ENCODE measurements around the gene OTUB1.
"Not testable (repeated sequence)": the region's sequence is repeated elsewhere in the genome, so short reads cannot be mapped to it uniquely, and the experiment has no call there.

Gene OTUB1

DNA sequence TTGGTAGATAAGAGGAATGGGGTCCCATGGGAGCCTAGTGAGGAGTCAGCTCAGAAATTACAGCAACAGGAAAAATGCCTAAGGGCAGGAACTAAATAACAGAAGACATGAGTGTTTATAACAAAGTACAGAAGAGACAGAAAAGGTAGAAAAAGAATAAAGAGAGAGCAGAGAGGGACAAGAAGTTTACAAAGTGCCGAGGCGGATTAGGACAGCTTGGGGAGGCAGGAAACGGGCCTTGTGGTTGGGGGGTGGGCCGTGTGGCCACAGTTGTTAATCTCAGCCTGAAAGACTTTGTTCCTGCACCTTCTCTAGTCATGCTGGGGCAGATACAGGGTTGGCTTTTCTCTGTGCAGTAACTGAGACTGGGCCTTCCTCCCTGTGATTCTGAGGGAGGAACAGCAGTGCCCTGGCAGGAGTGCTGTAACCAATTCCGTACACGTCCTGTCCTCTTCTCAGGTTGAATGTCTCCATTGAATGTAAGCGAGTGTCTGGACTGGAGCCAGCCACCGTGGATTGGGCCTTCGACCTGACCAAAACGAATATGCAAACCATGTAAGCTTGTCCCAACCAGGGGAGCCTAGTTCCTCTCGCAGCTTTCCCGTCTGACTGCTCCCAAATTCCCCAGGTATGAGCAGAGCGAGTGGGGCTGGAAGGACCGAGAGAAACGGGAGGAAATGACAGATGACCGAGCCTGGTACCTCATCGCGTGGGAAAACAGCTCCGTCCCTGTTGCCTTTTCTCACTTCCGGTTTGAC is 34.3 kb upstream of the OTUB1 start:
- TF ChIP-seq, protein P1, sequence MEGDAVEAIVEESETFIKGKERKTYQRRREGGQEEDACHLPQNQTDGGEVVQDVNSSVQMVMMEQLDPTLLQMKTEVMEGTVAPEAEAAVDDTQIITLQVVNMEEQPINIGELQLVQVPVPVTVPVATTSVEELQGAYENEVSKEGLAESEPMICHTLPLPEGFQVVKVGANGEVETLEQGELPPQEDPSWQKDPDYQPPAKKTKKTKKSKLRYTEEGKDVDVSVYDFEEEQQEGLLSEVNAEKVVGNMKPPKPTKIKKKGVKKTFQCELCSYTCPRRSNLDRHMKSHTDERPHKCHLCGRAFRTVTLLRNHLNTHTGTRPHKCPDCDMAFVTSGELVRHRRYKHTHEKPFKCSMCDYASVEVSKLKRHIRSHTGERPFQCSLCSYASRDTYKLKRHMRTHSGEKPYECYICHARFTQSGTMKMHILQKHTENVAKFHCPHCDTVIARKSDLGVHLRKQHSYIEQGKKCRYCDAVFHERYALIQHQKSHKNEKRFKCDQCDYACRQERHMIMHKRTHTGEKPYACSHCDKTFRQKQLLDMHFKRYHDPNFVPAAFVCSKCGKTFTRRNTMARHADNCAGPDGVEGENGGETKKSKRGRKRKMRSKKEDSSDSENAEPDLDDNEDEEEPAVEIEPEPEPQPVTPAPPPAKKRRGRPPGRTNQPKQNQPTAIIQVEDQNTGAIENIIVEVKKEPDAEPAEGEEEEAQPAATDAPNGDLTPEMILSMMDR (IDR thresholded peaks at IDR 0.05), result no peak
- H3K4me2 ChIP-seq (ENCODE audit: low read length), result no peak overlapping the region
- no peak overlapping the region for H2AFZ ChIP-seq
- H3K79me2 ChIP-seq, result no peaks in the 10 kb centered on the region
- H3K27me3 ChIP-seq (ENCODE audit: control insufficient read depth, insufficient read depth, low read length), result no peaks in the 10 kb centered on the region
- H3K4me3 ChIP-seq (ENCODE audit: low read depth, low read length), result no peak overlapping the region
- no peaks in the 10 kb centered on the region for H3K4me1 ChIP-seq
- H3K27ac ChIP-seq, result no peak overlapping the region
- no peak overlapping the region for H3K9ac ChIP-seq
- H3K9me3 ChIP-seq (ENCODE audit: control insufficient read depth, low read length), result no peaks in the 10 kb centered on the region
- no peaks in the 10 kb centered on the region for H3K36me3 ChIP-seq (ENCODE audit: control insufficient read depth, insufficient read depth, low read length)

- Histone ChIP-seq H3K4me1 (no peaks in the 10 kb centered on the region), H3K27ac (no peak overlapping the region), H3K4me2 (ENCODE audit: low read length) (no peak overlapping the region), H2AFZ (no peak overlapping the region), H3K79me2 (no peaks in the 10 kb centered on the region), H3K27me3 (ENCODE audit: control insufficient read depth, insufficient read depth, low read length) (no peaks in the 10 kb centered on the region), H3K9me3 (ENCODE audit: control insufficient read depth, low read length) (no peaks in the 10 kb centered on the region), H3K4me3 (ENCODE audit: low read depth, low read length) (no peak overlapping the region), H3K36me3 (ENCODE audit: control insufficient read depth, insufficient read depth, low read length) (no peaks in the 10 kb centered on the region), H3K9ac (no peak overlapping the region)
- TF ChIP-seq, protein P1 (IDR thresholded peaks at IDR 0.05), result no peak
Observed at GRCh38 chr11:63952570-63952969, 33.7 kb upstream of the OTUB1 start.

GRCh38 chr11:63958008-63958407 is 28.2 kb upstream of the OTUB1 start:
- Histone ChIP-seq H3K9ac (no peak overlapping the region), H3K36me3 (ENCODE audit: control insufficient read depth, insufficient read depth, low read length) (no peaks in the 10 kb centered on the region), H3K27me3 (ENCODE audit: control insufficient read depth, insufficient read depth, low read length) (no peaks in the 10 kb centered on the region), H3K79me2 (no peaks in the 10 kb centered on the region), H2AFZ (no peak overlapping the region), H3K9me3 (ENCODE audit: control insufficient read depth, low read length) (no peaks in the 10 kb centered on the region), H3K4me2 (ENCODE audit: low read length) (no peak overlapping the region), H3K4me1 (no peaks in the 10 kb centered on the region), H3K27ac (no peak overlapping the region), H3K4me3 (ENCODE audit: low read depth, low read length) (no peak overlapping the region)
- TF ChIP-seq, protein P1 (IDR thresholded peaks at IDR 0.05), result no peak

DNA sequence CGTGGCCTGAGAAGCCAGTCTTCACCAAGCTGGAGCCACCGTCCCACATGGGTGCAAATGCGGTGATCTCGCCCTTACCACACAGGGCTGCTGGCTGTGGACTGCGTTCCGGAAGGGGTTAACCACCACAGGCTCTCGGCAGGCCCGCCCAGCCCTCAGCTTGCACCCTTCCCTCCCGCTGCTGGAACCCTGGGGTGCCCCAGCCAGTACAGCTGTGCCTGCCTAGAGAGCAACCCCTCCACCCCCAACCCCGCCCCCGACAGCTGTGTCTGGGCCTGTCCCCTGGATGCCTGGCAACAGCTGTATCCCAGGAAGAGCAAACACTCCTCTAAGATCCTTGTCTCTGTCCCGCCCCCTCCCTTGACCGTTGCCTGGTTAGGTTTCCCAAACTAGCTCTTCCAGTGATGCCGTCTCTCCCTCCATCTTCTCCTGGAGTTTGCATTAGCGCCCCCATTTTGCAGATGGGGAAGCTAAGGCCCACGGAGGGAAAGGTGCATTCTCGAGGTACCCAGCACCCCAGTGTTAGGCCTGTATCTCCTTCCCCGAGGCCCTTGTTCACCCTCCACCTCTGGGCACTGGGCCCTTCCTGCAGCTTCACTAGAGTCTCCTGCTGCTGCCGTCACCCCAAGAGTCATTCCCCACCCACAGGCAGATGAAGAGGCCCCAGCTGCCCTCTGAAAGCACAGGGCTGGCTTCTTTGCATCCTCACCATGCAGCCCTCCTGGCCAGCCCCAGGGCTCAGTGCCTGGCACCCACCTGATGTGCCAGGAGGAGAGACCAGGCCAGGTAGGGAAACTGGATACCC is 24.4 kb upstream of the OTUB1 start:
- H3K4me2 ChIP-seq (ENCODE audit: low read length), result no peak overlapping the region
- TF ChIP-seq, protein P1 (IDR thresholded peaks at IDR 0.05), result no peak
- no peak overlapping the region for H3K27ac ChIP-seq
- H3K79me2 ChIP-seq, result no peaks in the 10 kb centered on the region
- no peak overlapping the region for H2AFZ ChIP-seq
- H3K27me3 ChIP-seq (ENCODE audit: control insufficient read depth, insufficient read depth, low read length), result no peaks in the 10 kb centered on the region
- no peaks in the 10 kb centered on the region for H3K36me3 ChIP-seq (ENCODE audit: control insufficient read depth, insufficient read depth, low read length)
- no peak overlapping the region for H3K9ac ChIP-seq
- H3K4me3 ChIP-seq (ENCODE audit: low read depth, low read length), result no peak overlapping the region
- H3K9me3 ChIP-seq (ENCODE audit: control insufficient read depth, low read length), result no peaks in the 10 kb centered on the region
- H3K4me1 ChIP-seq, result no peaks in the 10 kb centered on the region

DNA sequence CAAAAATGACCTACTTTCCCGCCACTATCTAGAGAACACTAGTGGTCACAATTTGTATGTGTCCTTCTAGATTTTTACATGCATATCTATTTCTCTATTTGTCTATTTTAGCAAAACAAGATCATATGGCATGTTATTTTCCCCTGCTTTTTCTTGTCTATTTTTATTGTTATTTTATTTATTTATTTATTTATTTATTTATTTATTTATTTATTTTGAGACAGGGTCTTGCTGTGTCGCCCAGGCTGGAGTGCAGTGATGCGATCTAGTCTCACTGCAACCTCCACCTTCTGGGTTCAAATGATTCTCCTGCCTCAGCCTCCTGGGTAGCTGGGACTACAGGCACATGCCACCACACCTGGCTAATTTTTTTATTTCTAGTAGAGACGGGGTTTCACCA is 22.3 kb upstream of the OTUB1 start:
- H3K27me3 ChIP-seq (ENCODE audit: control insufficient read depth, insufficient read depth, low read length); H3K4me3 ChIP-seq (ENCODE audit: low read depth, low read length); H3K36me3 ChIP-seq (ENCODE audit: control insufficient read depth, insufficient read depth, low read length); H3K4me1 ChIP-seq; H3K27ac ChIP-seq; H2AFZ ChIP-seq; H3K4me2 ChIP-seq (ENCODE audit: low read length); H3K9ac ChIP-seq; H3K79me2 ChIP-seq; H3K9me3 ChIP-seq (ENCODE audit: control insufficient read depth, low read length): not testable (repeated sequence)
